ENCODE measurements around the gene ADORA2B.
"Not testable (repeated sequence)": the region's sequence is repeated elsewhere in the genome, so short reads cannot be mapped to it uniquely, and the experiment has no call there.

ADORA2B gene

DNA sequence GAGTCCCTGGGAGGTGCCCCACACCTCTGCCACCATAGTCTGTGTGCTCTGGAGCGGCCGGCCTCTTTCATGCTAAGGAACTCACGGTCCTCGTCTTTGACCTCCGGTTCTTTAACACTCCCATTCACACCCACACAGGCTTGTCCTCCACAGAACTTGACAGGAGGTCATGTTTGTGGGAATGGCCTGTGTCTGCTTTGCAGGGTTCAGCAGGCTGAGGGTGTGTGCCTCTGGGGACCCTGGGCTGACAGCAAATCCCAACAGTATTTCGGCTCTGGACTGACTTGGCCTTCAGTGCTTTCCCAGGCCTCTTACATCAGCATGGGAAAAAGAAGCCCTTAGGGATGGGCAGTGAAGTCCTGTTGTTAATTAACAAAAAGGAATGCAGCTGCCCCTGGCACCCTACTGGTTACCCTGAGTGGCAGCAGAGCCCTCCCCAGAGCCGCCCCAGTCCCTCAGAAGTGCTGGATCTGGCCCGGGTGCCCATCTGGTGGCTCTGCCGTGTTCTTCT, 35.4 kb upstream of the ADORA2B start:
- no peak for DNase-seq (ENCODE audit: low spot score)
- in situ Hi-C loops (cut with MboI; ENCODE audit: low pct_unique_long_range_greater_than_20kb, low sequenced_read_pairs, unreplicated experiment): no loop called here
- TF ChIP-seq, protein P1, sequence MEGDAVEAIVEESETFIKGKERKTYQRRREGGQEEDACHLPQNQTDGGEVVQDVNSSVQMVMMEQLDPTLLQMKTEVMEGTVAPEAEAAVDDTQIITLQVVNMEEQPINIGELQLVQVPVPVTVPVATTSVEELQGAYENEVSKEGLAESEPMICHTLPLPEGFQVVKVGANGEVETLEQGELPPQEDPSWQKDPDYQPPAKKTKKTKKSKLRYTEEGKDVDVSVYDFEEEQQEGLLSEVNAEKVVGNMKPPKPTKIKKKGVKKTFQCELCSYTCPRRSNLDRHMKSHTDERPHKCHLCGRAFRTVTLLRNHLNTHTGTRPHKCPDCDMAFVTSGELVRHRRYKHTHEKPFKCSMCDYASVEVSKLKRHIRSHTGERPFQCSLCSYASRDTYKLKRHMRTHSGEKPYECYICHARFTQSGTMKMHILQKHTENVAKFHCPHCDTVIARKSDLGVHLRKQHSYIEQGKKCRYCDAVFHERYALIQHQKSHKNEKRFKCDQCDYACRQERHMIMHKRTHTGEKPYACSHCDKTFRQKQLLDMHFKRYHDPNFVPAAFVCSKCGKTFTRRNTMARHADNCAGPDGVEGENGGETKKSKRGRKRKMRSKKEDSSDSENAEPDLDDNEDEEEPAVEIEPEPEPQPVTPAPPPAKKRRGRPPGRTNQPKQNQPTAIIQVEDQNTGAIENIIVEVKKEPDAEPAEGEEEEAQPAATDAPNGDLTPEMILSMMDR (IDR thresholded peaks at IDR 0.05; ENCODE audit: extremely low read depth, insufficient read depth, missing control alignments): no peak

DNA sequence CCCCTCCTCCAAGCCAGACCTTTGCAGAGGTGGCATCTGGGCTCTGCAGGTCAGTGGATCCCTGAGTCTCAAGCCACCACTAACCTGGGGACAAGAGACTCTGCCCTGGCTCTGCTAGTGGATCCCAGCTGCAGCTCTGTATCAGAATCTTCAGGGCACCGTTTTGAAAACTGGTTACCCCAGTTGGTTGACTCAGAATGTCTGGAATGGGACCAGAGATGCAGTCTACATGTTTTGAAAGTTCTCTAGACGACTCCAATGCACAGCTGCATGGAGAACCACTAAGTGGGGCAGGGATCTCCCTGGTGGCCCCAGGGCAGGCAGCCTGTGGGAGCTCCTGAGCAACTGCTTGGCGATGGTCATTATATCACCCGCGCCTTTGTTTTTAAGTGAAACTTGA, 34.1 kb upstream of the ADORA2B start:
- no peak for DNase-seq (ENCODE audit: low spot score)
- TF ChIP-seq, protein P1 (IDR thresholded peaks at IDR 0.05; ENCODE audit: extremely low read depth, insufficient read depth, missing control alignments): no peak
- in situ Hi-C loops (cut with MboI; ENCODE audit: low pct_unique_long_range_greater_than_20kb, low sequenced_read_pairs, unreplicated experiment): no loop called here

DNA sequence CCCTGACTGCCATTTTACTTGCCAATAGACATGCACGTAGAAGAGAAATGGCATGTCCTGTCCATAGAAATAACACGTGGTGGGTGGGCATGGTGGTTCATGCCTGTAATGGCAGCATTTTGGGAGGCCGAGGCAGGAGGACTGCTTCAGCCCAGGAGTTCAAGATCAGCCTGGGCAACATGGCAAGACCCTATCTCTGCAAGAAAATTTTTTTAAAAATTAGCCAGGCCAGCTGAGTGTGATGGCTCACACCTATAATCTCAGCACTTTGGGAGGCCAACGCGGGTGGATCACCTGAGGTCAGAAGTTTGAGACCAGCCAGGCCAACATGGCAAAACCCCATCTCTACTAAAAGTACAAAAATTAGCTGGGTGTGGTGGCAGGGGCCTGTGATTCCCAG, 33.2 kb upstream of the ADORA2B start:
- DNase-seq (ENCODE audit: low spot score); in situ Hi-C loops (cut with MboI; ENCODE audit: low pct_unique_long_range_greater_than_20kb, low sequenced_read_pairs, unreplicated experiment): not testable (repeated sequence)

DNA sequence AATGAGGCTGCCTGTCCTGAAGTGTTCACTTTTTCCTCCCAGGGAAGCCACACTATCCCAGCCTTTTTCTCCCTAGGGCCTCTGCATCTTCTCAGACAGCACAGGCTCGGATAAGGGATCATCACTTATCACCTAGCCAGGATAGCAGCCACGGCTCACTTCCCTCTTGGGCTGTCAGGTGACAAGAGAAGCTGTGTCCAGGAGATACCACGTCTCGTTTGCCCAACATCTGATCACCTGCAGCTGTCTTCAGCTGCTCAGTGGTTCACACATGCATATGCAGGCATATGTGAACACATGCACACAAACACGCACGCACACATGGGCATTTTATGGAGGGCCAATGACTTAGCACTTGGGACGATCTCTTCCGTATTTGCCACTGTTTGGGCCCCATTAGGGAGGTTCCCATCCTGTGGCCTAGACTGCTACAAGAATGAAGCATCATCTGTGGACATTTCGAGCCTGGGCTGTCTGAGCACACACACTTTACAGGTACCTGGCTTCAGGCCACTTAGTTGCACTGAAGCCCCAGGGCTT, 32.4 kb upstream of the ADORA2B start:
- DNase-seq (ENCODE audit: low spot score): no peak
- in situ Hi-C loops (cut with MboI; ENCODE audit: low pct_unique_long_range_greater_than_20kb, low sequenced_read_pairs, unreplicated experiment): no loop called here
- TF ChIP-seq, protein P1 (IDR thresholded peaks at IDR 0.05; ENCODE audit: extremely low read depth, insufficient read depth, missing control alignments): no peak

DNA sequence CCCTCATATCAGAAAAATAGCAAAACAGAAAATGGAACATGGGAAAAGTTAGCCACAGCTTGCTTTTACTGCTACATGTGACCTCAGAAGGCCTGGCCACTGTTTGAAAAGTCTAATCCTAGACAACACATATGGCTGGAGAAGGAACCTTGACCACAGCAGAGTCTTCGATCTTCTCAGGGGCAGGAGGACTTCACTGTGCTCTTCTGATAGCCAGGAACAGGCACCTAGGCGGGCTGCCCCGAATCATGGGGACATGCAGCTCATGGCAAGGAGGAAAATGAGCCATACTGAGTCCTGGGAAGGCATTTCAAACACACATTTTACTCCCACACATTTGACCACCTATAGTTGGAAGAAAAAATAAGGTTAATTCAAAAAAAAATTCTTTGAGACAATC, 31.1 kb upstream of the ADORA2B start:
- in situ Hi-C loops (cut with MboI; ENCODE audit: low pct_unique_long_range_greater_than_20kb, low sequenced_read_pairs, unreplicated experiment): no loop called here
- no peak for DNase-seq (ENCODE audit: low spot score)
- TF ChIP-seq, protein P1 (IDR thresholded peaks at IDR 0.05; ENCODE audit: extremely low read depth, insufficient read depth, missing control alignments): no peak

DNA sequence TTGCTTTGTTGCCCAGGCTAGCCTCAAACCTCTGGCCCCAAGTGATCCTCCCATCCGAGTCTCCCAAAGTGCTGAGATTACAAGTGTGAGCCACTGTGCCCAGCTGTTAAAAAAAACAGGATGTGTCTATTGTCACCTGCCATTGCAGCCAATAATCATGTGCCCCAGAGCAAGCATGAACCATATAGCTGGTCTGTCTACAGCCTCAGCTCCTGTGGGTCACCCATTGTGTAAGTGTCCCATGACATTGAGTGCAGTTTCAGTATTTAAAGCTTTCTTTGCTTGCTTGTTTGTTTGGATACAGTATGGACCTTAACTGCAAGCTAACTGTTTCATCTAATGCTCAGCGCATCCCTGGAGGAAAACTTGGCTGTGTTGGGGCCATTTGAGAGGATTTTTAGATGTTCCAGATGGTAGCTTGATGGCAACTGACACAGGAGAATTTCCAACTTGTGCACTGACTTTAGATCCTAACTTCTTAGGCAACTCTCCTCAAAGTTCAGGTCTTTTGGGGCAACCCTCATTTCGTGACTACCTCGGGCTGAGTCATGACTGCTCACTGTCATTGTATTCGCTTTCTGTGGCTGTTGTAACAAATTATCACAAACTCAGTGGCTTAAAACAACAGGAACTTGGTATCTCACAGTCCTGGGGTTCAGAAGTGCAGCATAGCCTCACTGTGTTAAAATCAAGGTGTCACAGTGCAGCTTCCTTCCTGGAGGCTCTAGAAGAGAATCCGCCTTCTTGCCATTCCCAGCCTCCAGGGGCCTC, 30.3 kb upstream of the ADORA2B start:
- in situ Hi-C loops (cut with MboI; ENCODE audit: low pct_unique_long_range_greater_than_20kb, low sequenced_read_pairs, unreplicated experiment): no loop called here
- DNase-seq (ENCODE audit: low spot score): no peak
- TF ChIP-seq, protein P1 (IDR thresholded peaks at IDR 0.05; ENCODE audit: extremely low read depth, insufficient read depth, missing control alignments): no peak

DNA sequence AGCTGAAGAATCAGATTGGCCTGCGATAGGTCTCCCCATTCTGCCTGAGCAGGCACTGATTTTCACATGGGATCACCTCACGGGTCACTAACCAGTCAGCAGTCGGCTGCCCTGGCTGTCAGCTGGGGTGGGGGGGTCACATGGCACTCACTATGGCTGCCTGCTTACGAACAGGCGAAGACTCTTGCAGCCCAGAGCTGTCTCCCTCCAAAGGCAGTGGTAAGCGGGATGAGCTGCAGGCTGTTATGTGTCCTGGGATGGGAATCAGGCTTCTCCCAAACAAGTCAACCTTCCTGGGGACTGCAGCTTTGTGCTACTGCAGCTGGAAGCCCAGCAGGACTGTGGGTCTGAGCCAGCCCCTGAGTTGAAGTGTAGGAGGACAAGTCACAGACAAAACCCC, 29.0 kb upstream of the ADORA2B start:
- in situ Hi-C loops (cut with MboI; ENCODE audit: low pct_unique_long_range_greater_than_20kb, low sequenced_read_pairs, unreplicated experiment): no loop called here
- TF ChIP-seq, protein P1 (IDR thresholded peaks at IDR 0.05; ENCODE audit: extremely low read depth, insufficient read depth, missing control alignments): no peak

More for the DNA sequence above, 29.0 kb upstream of the ADORA2B start:
- no peak for DNase-seq (ENCODE audit: low spot score)
